Measurements from ENCODE around the gene NAV2.

- TF ChIP-seq CTCF (IDR thresholded peaks at IDR 0.05), result no peak
- no peak for TF ChIP-seq POLR2A (IDR thresholded peaks at IDR 0.05)
- TF ChIP-seq EP300 (IDR thresholded peaks at IDR 0.05), result no peak
- no peak for TF ChIP-seq POLR2AphosphoS5 (IDR thresholded peaks at IDR 0.05)
Observed at GRCh38 chr11:20089367-20089766, 376.7 kb downstream of the NAV2 start.
